OCI-LY7 (cell line): ENCODE data around the gene EDNRB.

Experiments used
- CTCF ChIP-seq: fragments of 200-600 bp; sonication (generic); conservative IDR thresholded peaks from 2 replicates; pipeline ENCODE4 v1.5.1; 2014; ENCODE audit warnings: mild to moderate bottlenecking, antibody characterized with exemption, low read length, moderate library complexity, mixed read lengths
- EZH2phosphoT487 ChIP-seq: fragments of 200-600 bp; sonication (generic); IDR thresholded peaks from 2 replicates; pipeline ENCODE4 v1.6.1; 2018; ENCODE audit warnings: low read depth, borderline replicate concordance, mild to moderate bottlenecking, mixed run types, antibody characterized with exemption, low read length, moderate library complexity, mixed read lengths

GRCh38 chr13:77946522-77946921 lies 27.9 kb upstream of the EDNRB start:
- TF ChIP-seq EZH2phosphoT487 (no peak), CTCF (no peak)
